ENCODE results near the gene ANXA6. TPM values are rescaled to one million over a fixed set of nuclear protein-coding genes. Genes with fewer than 3 reads are reported as not detected.

The ANXA6 gene
- total RNA-seq, 2 donors from 2014 or later = 21.2 to 39.8 TPM

GRCh38 chr5:151066920-151067319, 90.7 kb downstream of the ANXA6 start:
- intact Hi-C loops (cut with DNase I) = no loop called here
- H3K36me3 ChIP-seq = peaks cover 9% of the 10 kb centered on the region
- no peak overlapping the region for H3K27ac ChIP-seq

GRCh38 chr5:151065609-151066008, 92.0 kb downstream of the ANXA6 start:
- Histone ChIP-seq H3K4me1 (peaks cover 22% of the 10 kb centered on the region), H3K4me3 (no peak overlapping the region), H3K9ac (ENCODE audit: low read depth in 2 of 2, low read length in 2 of 2) (no peak overlapping the region), H3K9me3 (no peaks in the 10 kb centered on the region), H3K27me3 (no peaks in the 10 kb centered on the region), H3K27ac (no peak overlapping the region), H3K36me3 (peaks cover 20% of the 10 kb centered on the region)
- TF ChIP-seq CTCF (IDR thresholded peaks at IDR 0.05) = no peak
- no peak for DNase-seq
- intact Hi-C loops (cut with DNase I) = no loop called here

More at GRCh38 chr5:151066920-151067319, 90.7 kb downstream of the ANXA6 start:
- TF ChIP-seq CTCF (IDR thresholded peaks at IDR 0.05) = no peak
- H3K9ac ChIP-seq (ENCODE audit: low read depth in 2 of 2, low read length in 2 of 2) = no peak overlapping the region
- no peaks in the 10 kb centered on the region for H3K27me3 ChIP-seq
- H3K9me3 ChIP-seq = no peaks in the 10 kb centered on the region
- H3K4me1 ChIP-seq = peaks cover 22% of the 10 kb centered on the region
- no peak overlapping the region for H3K4me3 ChIP-seq
- DNase-seq = no peak

- Histone ChIP-seq H3K4me1 (peaks cover 22% of the 10 kb centered on the region), H3K9ac (ENCODE audit: low read depth in 2 of 2, low read length in 2 of 2) (no peak overlapping the region), H3K36me3 (peaks cover 20% of the 10 kb centered on the region), H3K4me3 (no peak overlapping the region), H3K9me3 (no peaks in the 10 kb centered on the region), H3K27me3 (no peaks in the 10 kb centered on the region), H3K27ac (no peak overlapping the region)
- intact Hi-C loops (cut with DNase I) = no loop called here
- no peak for DNase-seq
- TF ChIP-seq CTCF (IDR thresholded peaks at IDR 0.05) = no peak
Observed at GRCh38 chr5:151064916-151065499, 92.6 kb downstream of the ANXA6 start.

GRCh38 chr5:151063142-151063989, 94.2 kb downstream of the ANXA6 start:
- Histone ChIP-seq H3K9ac (ENCODE audit: low read depth in 2 of 2, low read length in 2 of 2) (peak overlapping the region in 1 of 2 donors; percentile 41), H3K4me1 (peaks cover 15% of the 10 kb centered on the region), H3K36me3 (peaks cover 24% of the 10 kb centered on the region), H3K4me3 (no peak overlapping the region), H3K9me3 (no peaks in the 10 kb centered on the region), H3K27me3 (no peaks in the 10 kb centered on the region), H3K27ac (peak overlapping the region; percentile 39)
- no peak for DNase-seq
- no peak for TF ChIP-seq CTCF (IDR thresholded peaks at IDR 0.05)
- intact Hi-C loops (cut with DNase I) = no loop called here

- H3K4me1 ChIP-seq = peaks cover 14% of the 10 kb centered on the region
- H3K36me3 ChIP-seq = peaks cover 27% of the 10 kb centered on the region
- TF ChIP-seq CTCF (IDR thresholded peaks at IDR 0.05) = no peak
- H3K9ac ChIP-seq (ENCODE audit: low read depth in 2 of 2, low read length in 2 of 2) = peak overlapping the region in 1 of 2 donors; percentile 37
- DNase-seq = no peak
- intact Hi-C loops (cut with DNase I) = no loop called here
- peak overlapping the region; percentile 39 for H3K27ac ChIP-seq
- no peaks in the 10 kb centered on the region for H3K9me3 ChIP-seq
- no peaks in the 10 kb centered on the region for H3K27me3 ChIP-seq
- H3K4me3 ChIP-seq = no peak overlapping the region
Observed at GRCh38 chr5:151062405-151063141, 95.0 kb downstream of the ANXA6 start.
